Lung (tissue), 12 donors: ENCODE results near the gene ABCA9. TPM values are rescaled to one million over a fixed set of nuclear protein-coding genes. Genes with fewer than 3 reads are reported as not detected.

Source experiments
- ATAC-seq: fragments of 200-7000 bp; cut with Tn5 transposase; one replicate; pipeline ENCODE4 v1.9.1; 2020; ENCODE audit warnings: moderate number of reproducible peaks; ENCODE audit not compliant: insufficient read depth, low FRiP score
- DNase-seq, 3 donors: peaks; one replicate each; pipeline ENCODE4 v3.0.0-alpha.2; 2013 to 2017
- H3K27ac ChIP-seq, 2 donors: one replicate each; pipeline ENCODE4 v1.5.1; 2013; ENCODE audit warnings: mild to moderate bottlenecking in 2 of 2, moderate library complexity in 2 of 2, control low read depth in 1 of 2, inconsistent platforms in 1 of 2, low read depth in 1 of 2, low read length in 1 of 2
- H3K27me3 ChIP-seq, 3 donors: one replicate each; pipeline ENCODE4 v1.5.1; 2013; ENCODE audit warnings: low read length in 2 of 3; ENCODE audit not compliant: control insufficient read depth in 3 of 3, insufficient read depth in 3 of 3
- H3K36me3 ChIP-seq, 4 donors: one replicate each; pipeline ENCODE4 v1.5.1; 2013; ENCODE audit warnings: low read length in 4 of 4, mild to moderate bottlenecking in 1 of 4, moderate library complexity in 1 of 4; ENCODE audit not compliant: control insufficient read depth in 4 of 4, insufficient read depth in 4 of 4
- H3K4me1 ChIP-seq, 5 donors: one replicate each; pipeline ENCODE4 v1.5.1; 2013; ENCODE audit warnings: low read length in 5 of 5, mild to moderate bottlenecking in 2 of 5, moderate library complexity in 1 of 5; ENCODE audit not compliant: control insufficient read depth in 5 of 5, insufficient read depth in 5 of 5
- H3K4me3 ChIP-seq: one replicate; pipeline ENCODE4 v1.5.1; 2013; ENCODE audit warnings: mild to moderate bottlenecking, control low read depth, moderate library complexity
- H3K9ac ChIP-seq, 2 donors: one replicate each; pipeline ENCODE4 v1.5.1; 2013; ENCODE audit warnings: low read length in 2 of 2, control low read depth in 1 of 2; ENCODE audit not compliant: insufficient read depth in 1 of 2
- H3K9me3 ChIP-seq, 4 donors: one replicate each; pipeline ENCODE4 v1.5.1; 2013; ENCODE audit warnings: low read length in 3 of 4, mild to moderate bottlenecking in 1 of 4, moderate library complexity in 1 of 4; ENCODE audit not compliant: control insufficient read depth in 4 of 4, insufficient read depth in 3 of 4
- CTCF ChIP-seq: IDR thresholded peaks from 2 replicates; pipeline ENCODE4 v1.5.1; 2012; ENCODE audit warnings: mild to moderate bottlenecking; ENCODE audit errors: control extremely low read depth, extremely low read depth
- WGBS, 2 donors: extraction: QIAGEN DNeasy Blood & Tissue Kit; methylation state at CpG; one replicate each; pipeline ENCODE4 v1.1.7; 2013; 5-methylcytosine and 5-hydroxymethylcytosine counted together
- polyA plus RNA-seq, 2 donors: library from polyadenylated mRNA; stranded (reverse); fragments of 200-250 nt; gene quantifications; one replicate each; pipeline ENCODE4 v1.2.1, GENCODE V29; 2013
- total RNA-seq, 2 donors: library from RNA; depleted of rRNA in 1 of 2; stranded (reverse); fragments of >200 nt in 1 of 2; gene quantifications; one replicate each; pipeline ENCODE4 v1.2.1, GENCODE V29; 2014 to 2021
- donor health status: control.
- donor health status: control.
- donor health status: Bipolar disorder and iron deficiency.
- donor health status: healthy.
- donor health status: DM: yes; HTN: yes; CAD: no.

ABCA9 gene
- total and polyA plus RNA-seq, 4 donors, result 0.34 to 24.7 (median 2.8) TPM

GRCh38 chr17:68972119-68972704 lies 88.5 kb downstream of the ABCA9 start:
- Histone ChIP-seq H3K36me3 (peaks cover 0 to 4% (median 1%) of the 10 kb centered on the region in 4 donors), H3K9me3 (no peaks in the 10 kb centered on the region), H3K27ac (no peak overlapping the region), H3K4me1 (no peaks in the 10 kb centered on the region), H3K9ac (no peak overlapping the region), H3K27me3 (no peaks in the 10 kb centered on the region), H3K4me3 (no peak overlapping the region)
- peak; percentile 9 for TF ChIP-seq CTCF
- WGBS, 2 donors, result 55 to 58% methylated on average over 4 of the region's 4 CpGs
- DNase-seq, result peak in 2 of 3 donors; percentile 64 to 66
- no peak for ATAC-seq

- Histone ChIP-seq H3K9me3 (no peaks in the 10 kb centered on the region), H3K27me3 (no peaks in the 10 kb centered on the region), H3K4me1 (no peaks in the 10 kb centered on the region), H3K9ac (no peak overlapping the region), H3K27ac (no peak overlapping the region), H3K36me3 (no peaks in the 10 kb centered on the region), H3K4me3 (no peak overlapping the region)
- peak in 1 of 3 donors; percentile 27 for DNase-seq
- WGBS, 2 donors, result 50 to 65% methylated on average over 5 of the region's 5 CpGs
- no peak for ATAC-seq
- TF ChIP-seq CTCF, result no peak
These were observed 91.6 kb downstream of the ABCA9 start for GRCh38 chr17:68969101-68969500.

- Histone ChIP-seq H3K27ac (no peak overlapping the region), H3K4me3 (no peak overlapping the region), H3K27me3 (no peaks in the 10 kb centered on the region), H3K9ac (no peak overlapping the region), H3K4me1 (no peaks in the 10 kb centered on the region), H3K36me3 (no peaks in the 10 kb centered on the region), H3K9me3 (no peaks in the 10 kb centered on the region)
- TF ChIP-seq CTCF, result no peak
- WGBS, 2 donors, result 90 to 98% methylated on average over 4 of the region's 4 CpGs
- DNase-seq (no peak), ATAC-seq (no peak)
These were observed 96.8 kb downstream of the ABCA9 start for GRCh38 chr17:68963958-68964357.
